ENCODE data around the gene ARID3C.

The ARID3C gene

DNA sequence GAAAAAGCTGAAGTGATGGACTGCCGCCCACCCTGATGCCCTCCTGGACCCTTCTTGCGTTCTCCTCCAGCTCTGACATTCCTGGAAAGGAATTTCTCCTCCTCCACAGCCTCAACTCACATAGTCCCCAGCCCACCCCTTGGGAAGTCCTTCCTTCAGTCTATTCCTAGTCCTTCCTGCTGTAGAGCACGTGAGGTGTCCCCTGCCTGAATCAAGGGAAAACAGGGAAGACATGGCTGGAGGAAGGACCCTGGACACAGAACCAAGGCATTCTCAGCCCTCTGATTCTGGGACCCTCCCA is 3.7 kb downstream of the ARID3C start:
- no peak for DNase-seq

DNA sequence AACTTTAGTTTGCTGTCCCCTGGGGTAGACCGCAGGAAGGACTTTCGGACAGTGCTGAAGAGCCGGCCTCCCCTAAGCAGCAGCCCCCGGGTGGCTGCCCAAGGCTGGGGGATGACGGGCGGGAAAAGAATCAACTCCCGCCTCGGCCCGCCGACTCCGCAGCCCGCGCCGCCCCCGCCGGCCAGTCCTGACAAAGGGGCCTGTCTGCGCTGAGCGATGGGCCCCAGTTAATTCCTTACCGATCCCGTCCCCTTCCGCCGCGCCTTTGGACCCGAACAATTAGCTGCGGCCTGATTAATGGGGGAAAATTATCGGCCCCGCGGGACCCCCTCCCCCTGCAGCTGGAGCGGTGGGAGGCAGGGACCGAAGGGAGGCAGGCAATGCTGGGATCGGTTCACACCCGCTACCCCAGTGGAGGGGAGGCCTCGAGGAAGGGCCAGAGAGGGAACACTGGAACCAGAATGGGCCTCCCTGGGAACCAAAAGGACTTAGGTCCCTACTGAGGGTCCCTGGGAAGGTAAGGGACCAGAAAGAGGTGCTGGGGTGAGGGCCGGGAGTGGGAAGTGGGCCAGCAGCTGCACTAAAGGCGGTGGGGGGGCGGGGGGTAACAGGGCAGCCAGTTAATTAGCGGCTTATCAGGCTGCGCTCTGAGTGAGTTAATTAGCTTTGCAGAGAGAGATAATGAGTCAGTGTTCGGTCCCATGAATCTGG is 4.2 kb downstream of the ARID3C start:
- no peak for DNase-seq

DNA sequence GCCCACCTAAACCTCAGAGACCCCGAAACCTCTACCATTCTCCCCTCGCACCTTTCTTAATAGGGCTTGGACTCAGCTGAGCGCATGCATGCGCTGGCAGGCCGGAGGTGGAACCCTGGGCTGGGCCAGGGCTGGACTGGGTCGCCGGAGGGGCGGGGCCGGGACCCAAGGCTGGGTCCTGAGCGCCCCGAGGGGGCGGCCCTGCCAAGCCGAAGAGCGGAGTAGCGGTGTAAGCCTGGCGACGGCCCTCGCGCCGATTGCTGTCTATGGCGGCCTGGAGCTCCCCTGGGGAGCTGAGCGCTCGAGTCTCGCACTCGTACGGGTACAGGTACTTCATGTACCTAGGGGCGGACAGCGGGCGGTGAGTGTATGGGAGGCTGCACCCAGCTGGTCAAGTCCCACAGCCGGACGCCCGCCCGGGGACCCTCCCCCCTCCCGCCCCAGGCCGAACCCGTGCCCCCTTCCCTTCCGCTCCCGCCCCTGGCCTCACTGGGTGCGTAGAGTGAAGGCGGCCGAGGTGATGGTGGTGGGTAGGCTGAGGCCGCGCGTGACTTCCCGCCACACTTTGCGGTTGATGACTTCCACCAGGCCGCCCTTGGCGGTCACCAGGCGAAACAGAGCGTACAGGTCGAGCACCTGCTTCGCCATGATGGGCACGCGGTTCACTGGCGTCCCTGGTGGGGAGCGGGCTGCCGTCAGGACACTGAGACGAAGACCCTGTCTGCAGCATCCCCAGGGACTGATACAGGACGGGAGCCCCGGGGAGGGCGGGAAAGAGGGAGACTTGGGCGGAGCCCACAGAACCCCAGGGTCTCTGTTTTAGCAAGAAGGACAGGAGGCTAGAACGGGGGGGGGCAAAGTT is 5.3 kb downstream of the ARID3C start:
- DNase-seq: no peak

DNA sequence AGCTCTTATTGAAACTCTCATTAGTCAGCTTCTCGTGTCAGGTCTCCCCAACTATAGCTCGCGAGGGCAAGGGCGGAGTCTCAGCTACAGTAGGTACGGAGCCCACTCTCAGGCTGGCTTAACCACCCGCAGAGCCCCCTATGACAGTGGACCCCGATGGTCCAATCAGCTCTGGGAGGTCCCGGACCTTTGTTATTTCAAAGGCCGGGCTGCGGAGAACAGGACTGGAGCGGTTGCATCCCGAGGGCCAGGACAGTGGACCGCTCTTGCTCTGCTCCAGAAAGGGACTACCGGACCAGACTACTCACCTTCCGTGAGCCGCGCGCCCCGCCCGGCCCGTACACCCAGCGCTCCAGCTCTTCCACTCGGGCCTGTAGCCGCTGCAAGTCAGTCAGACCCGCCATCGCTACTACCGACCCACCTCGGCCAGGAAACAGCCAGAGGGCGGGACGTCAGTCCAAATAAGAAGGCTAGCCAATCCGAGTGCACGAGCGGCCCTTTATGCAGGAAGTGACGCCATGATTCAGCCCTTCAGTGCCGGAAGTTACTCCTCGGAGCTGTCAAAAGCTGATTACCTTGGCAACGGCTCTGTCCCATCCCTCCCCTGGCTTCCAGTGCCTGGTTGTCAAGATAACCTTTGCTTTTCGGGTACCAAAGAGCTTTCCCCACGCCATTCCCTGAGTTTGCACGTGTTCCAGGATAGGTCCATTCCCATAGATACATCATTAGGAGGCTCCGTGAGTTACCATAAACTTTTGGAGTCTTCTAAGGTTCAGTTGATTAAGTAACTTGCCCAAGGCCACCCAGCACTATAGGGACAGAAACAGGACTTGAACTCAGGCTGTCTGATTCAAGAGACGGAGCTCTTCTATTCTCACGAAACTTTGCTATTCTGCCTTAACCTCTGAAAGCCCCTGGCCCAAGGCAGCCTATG is 8.5 kb downstream of the ARID3C start, which contains the start of gene DCTN3:
Gene DCTN3, minus strand, starts transcription at position 435 of the 934 bp plus-strand sequence. Its CDS starts 31 bp downstream, at position 404.
- peak; percentile 78 for DNase-seq

DNA sequence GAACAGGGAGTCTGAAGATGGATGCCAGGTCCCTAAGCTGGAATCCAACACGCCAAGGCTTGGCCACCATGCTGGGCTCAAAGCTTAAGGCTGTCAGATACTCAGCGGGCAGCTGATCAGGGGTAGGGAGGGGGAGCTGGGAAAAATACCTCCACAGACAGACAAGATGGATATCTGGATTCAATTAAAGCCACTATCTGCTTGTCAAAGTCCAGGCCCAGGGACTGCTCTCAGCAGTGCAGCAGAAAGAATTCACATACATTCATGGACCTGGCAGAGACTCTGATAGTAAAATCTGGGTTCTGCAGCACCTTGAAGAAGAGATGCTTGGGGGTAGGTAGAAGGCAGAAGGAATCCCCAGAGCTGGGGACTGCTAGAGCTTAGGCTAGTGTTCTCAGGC is 13.7 kb downstream of the ARID3C start:
- no peak for DNase-seq

DNA sequence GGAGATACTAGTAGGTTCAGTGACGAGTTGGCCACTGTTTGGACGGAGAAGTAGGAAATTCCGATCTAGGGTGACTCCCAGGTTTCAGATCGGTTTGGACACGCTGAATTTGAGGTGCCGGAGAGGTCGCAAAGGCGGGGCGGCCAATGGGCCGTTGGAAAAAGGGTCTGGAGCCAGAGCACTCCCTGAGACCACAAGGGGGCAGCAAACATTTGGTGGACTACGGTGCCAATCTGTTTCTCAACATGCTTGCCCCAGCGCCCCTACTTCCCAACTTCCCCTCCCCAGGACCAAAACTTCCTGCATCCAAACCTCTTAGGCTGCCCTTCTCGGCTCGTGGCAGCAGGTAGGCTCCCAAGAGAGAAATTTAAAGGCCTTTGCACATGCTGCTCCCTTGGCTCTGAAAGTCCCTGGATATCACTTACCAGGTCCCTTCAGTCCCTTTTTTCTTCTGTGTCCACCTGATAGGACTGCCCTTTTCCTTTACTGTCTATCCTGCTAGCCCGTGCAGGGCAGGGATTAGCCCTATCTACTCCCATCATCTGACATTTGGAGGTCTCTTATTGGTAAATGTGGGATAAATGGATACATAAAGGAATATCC is 16.0 kb downstream of the ARID3C start:
- peak; percentile 32 for DNase-seq

DNA sequence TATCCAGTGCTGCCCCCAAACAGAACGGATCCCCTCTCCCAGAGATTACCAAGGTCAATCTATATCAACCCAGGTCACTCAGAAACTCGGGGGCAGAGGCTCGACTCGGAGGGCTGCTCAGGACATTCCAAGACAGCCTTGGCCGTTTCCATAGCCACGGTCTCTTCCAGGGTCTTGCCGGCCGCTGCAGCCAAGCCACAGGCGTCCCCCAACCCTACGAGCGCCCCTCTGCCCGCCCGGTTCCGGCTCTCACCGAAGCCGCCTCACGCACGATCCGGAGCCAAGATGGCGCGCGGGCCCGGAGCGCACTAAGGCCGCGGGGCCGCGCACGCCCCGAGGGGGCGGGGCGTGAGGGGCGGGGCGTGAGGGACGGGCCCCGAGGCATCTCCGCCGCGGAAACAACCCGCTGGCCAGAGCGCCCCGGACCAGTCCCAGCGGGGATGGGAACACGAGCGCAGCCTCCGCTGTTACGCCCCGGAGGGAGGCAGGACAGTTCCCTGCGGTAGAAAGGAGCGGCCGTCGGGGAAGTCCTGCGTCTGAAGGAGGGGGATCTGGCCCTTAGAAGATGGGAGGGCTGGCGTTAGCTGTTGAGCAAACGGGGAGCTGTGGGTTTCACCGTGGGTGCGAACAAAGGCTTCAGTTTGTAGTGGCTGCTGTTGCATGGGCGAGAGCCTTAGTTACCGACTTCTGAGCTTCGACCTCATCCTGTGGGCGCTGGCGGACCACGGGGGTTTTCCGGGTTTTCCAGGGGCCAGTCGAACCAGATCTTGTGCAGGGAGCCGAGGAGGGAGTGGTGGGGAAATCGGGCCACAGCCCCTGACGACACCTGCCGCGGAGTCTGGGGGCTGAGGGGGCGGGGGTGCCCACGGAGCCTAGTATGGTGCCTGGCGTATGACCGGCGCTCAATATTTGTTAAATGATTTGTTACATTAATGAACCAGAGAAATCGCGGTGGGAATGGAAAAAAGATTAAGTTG is 16.8 kb downstream of the ARID3C start, which contains the start of gene RPP25L:
Gene RPP25L, minus strand, starts transcription at position 287 of the 977 bp plus-strand sequence. CDS start 801 bp downstream, outside the sequence.
- DNase-seq: peak; percentile 65

DNA sequence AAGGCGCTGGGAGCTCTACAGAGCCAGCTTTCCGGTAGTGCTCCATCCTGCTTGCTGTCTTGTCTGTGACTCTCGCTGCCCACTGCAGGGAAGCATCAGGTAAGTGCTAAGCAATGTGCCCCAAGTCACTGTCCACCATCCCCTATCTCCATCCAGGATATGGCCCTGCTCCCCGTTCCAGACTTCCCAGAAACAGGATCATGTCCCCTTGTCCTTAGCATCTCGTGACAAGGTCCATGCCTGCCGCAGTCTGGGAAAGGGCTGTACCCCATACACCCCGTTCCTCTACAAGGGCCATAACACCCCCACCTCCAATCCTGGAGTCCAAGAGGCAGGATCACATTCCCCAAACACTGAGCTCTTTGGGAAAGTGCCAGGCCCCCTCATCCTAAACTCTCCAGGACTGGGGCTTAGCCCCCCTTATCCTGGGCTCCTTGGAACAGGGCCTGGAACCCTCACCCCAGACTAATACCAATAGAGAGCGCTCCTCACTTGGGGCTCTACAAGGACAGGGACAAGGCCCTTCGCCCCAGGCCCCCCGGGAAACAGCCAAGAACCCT is 17.5 kb downstream of the ARID3C start:
- DNase-seq: no peak

DNA sequence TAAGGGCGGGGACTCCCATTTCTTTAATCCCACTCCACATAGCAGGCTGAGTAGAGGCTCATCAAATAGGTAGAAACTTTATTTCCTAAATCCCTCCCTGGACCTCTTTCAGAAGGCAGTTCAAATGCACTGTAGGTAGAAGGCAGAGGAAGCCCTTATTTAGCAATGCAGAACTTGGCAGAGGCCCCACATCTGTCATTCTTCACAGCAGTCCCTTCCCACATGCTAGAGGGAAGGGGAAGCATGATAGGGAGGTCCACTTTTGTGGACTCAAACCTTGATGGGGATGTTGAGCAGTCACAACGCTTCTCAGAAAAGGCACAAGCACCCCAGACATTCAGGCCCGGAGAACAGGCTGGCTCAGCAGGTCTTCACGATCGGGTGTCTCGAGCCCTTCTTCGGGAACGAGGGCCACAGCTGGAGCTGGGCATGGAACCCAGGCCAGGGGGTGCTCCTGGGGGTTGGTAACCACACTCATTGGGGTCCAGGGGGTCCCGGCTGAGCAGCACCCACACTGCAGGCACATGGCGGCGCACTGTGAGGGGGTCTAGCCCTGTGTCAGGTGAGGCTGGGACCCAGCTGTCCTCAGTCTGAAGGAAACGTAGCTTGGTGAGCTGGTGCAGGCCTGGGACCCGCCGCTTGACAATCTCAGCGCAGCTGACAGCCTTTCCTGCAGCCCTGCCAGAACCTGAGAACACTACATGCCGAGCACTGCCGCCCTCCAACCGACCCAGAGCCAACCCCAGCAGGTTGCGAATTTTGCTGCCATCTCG is 18.2 kb downstream of the ARID3C start:
- no peak for DNase-seq

DNA sequence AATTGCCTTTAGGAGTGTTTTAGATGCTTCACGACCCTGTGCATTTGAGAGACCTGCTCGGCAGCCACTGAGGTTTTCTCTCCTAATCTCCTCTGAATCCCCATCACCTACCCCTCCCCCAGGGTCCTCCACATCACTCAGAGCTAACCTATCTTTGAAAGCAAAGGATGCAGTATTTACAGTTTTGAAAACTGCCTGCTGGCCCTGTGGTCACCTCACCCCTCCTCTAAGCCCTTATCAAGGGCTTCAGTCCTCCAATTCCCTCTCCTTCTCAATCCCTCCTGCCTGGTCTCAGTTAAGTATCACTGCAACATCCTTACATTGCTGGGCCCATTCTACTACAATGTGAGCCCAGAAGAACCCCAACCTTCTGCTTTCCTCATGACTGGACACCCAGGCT is 21.5 kb downstream of the ARID3C start:
- no peak for DNase-seq

DNA sequence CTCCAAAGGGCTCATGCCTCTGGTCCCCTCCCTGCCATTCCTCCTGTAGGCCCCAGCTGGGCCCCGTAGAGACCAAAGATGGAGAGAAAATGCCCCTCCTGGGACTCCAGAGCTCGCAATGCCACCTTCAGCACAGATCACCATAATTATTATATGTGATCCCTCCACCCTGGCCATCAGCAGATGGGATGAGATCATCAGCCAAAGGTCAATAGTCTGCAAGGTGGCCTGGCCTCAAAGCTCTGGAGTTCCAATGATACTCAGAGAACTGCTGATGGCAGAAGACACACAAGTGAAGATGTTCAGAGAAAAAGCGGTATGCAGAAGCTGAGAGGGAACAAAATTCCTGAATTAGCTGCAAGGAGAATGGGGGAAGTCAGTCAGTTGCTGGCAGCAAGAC is 22.0 kb downstream of the ARID3C start:
- no peak for DNase-seq

DNA sequence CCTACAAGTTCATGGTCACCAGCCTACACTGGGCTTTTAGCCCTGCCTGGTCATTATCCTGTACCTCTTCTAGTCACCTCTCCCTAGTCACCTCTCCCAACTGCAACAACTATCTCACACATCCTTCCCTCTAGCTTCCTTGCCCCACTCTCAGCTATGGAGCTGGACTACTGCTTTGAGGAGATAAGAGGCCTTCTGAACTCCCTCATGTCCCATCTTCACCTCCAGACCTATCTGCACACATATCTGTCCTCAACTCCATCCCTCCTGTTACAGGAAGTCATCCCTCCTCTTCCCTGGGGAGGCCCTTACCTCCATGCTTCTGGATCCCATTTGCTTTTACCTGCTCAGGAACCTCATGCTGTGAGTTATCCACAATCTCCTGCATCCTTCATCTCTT is 22.7 kb downstream of the ARID3C start:
- no peak for DNase-seq

DNA sequence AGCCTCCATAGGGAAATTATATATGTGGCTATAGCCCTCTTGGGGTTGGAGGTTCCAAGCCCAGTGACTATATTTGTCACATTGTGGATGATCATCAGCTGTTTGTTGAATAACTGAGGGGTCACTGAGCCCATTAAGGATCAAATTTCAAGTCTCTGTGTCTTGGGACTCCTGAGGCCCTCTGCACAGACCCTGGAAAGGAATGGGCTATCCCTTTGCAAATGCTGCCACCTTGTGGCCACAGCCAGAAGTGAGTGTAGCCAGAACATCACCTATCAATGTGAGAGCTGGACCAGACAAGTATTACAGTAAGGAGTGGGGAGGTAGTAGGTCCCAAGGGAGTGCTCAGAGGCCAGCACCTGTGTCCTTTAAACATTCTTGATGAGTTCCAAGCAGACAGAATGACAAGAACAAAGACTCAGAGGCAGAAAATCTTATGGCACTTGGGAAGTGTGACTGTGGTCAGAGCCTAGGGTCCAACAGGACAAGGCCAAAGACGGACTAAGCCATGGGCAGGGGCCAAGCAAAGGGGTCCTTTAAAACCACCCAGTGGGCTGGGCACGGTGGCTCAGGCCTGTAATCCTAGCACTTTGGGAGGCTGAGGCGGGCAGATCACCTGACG is 25.1 kb downstream of the ARID3C start:
- no peak for DNase-seq

DNA sequence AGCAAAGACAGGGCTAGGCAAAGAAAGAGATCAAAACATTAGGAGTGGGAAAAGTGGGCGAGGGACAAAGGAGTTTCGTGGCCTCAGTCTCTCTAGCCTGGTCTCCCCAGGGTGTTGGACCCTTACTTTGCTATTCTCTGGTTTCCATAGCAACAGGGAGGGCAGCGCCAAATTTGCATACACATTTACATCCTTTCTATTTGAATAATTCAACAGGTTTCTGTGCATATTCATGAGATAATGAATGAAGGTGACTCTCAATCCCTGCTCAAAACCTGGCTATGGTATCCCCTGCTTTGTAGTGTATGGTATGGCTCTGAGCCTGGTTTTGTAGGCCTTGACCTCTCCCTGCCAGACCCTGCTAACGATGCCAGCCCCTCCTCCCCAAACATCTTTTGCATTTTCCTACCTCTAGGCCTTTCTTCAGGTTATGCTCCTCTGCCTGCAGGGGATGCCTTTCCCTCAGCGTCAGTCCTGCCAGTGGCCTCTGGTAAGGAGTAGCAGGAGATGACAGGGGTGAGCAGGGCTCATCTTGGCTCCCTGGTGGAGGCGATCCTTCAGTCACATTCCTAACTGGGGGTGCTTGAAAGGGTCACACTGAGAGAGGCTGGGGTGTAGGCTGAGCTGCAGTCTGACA is 26.8 kb downstream of the ARID3C start:
- no peak for DNase-seq

DNA sequence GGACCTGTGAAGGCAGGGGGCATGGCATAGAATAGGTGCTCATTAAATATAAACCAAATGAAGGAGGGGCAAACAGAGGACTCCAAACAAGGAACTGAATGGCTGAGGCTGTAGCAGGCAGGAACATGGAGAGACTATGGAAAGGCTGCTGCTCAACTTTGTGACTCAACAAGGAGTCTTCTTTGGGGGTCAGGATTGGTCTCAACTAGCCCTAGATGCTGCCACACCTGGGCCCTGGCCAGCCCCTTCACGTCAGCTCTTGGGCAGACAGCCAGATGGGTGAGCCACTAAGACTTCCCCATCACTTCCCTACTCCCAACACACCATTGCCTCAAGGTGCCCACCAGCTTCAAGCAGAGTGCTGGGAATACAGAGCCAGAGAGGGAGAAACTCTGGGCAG is 28.0 kb downstream of the ARID3C start:
- no peak for DNase-seq

DNA sequence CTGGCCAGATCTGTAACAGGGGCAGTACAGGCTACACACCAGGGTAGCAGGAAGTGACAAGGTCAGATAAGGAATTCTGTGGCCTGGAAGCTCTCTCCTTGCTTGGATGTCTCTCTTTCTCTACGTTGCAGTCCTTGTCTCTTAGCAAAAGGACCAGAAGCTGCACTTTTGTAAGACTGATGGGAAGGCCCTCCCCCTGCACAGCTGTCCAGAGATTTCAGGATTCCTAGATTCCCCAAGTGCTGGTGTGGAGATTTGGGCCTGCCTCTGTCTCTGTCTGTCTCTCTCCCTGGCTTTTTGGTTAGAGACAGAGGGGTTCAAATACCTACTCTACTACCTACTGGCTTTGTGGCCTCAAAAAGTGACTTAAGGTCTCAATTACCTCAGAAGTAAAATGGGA is 29.3 kb downstream of the ARID3C start:
- no peak for DNase-seq

DNA sequence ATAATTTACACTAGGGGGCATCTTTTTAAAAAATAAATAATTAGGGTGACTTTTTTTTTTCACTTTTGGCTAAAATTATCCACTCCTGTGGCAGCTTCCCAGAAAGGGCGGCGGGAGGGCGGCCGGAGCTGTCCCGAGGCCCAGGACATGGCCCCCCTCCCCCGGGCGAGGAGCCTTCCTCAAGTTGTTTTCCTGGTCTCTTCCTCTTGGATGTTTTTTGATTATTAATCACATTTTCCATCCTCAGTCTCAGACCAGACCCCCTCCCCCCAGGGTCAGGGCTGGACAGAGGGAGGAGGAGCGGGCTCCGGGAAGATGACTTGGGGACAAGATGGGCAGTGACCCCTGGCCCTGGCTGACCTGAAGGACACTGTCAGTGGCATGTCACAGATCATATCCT is 34.7 kb downstream of the ARID3C start:
- no peak for DNase-seq

DNA sequence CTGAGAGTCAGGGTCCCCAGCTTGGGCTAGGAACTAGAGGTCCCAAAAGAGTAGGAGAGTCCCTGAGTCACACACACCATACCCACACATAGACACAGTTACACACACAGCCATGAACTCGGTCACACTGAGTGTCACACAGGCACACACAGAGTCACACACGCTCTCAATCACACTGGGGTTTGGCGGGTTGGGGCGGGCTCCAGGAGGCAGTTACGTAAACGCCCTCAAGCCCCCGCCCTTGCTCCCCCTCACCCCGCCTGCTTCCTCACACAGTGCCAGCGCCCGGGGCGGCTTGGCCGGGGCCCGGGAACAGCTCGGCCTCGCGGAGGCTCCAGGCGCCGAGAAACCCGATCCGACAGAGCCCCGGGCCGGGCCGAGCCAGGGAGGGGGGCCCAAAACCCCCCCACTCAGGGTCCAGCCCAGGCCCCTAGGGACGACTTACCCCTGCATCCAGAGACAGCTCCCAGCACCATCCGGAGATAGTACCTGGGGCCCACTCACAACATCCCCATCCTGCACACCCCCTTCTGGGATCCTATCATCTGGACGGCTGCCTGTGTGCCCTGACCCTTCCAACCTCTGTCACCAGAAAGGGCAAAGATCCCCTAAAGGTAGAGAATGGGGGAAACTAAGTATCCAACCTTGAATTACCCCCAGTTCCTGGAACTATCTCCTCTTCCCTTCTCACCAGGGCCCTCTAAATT is 35.8 kb downstream of the ARID3C start:
- DNase-seq: no peak
